Immature natural killer cell (primary cell): ENCODE data around the gene FGF6. TPM values are rescaled to one million over a fixed set of nuclear protein-coding genes. Genes with fewer than 3 reads are reported as not detected.

Experiments used
- DNase-seq, 3 donors: peaks; one replicate each; pipeline ENCODE4 v3.0.0; 2022; ENCODE audit warnings: mixed read lengths in 1 of 3
- H3K27ac Mint-ChIP-seq, 6 donors: one replicate each; pipeline ENCODE4 v1.8.0; 2020; ENCODE audit warnings: mixed read lengths in 6 of 6, mild to moderate bottlenecking in 5 of 6, inconsistent platforms in 4 of 6, moderate library complexity in 3 of 6
- H3K27me3 Mint-ChIP-seq, 3 donors: one replicate each; pipeline ENCODE4 v1.8.0; 2020 to 2021; ENCODE audit warnings: low read depth in 3 of 3, mild to moderate bottlenecking in 3 of 3, mixed read lengths in 3 of 3, moderate library complexity in 3 of 3, inconsistent platforms in 1 of 3
- H3K36me3 Mint-ChIP-seq, 3 donors: one replicate each; pipeline ENCODE4 v1.8.0; 2020; ENCODE audit warnings: mixed read lengths in 3 of 3, inconsistent platforms in 2 of 3, mild to moderate bottlenecking in 2 of 3
- H3K4me1 Mint-ChIP-seq, 2 donors: one replicate each; pipeline ENCODE4 v1.8.0; 2020; ENCODE audit warnings: inconsistent platforms in 2 of 2, mild to moderate bottlenecking in 2 of 2, mixed read lengths in 2 of 2, moderate library complexity in 1 of 2
- H3K4me3 Mint-ChIP-seq, 5 donors: one replicate each; pipeline ENCODE4 v1.8.0; 2020; ENCODE audit warnings: mild to moderate bottlenecking in 5 of 5, mixed read lengths in 5 of 5, inconsistent platforms in 3 of 5, moderate library complexity in 3 of 5
- H3K9me3 Mint-ChIP-seq, 6 donors: one replicate each; pipeline ENCODE4 v1.8.0; 2020; ENCODE audit warnings: mild to moderate bottlenecking in 6 of 6, mixed read lengths in 6 of 6, inconsistent platforms in 4 of 6, moderate library complexity in 3 of 6
- polyA plus RNA-seq, 3 donors: library from polyadenylated mRNA; unstranded; fragments of 300-500 nt; fragmentation: Illumina TruSeq; gene quantifications; one replicate each; pipeline ENCODE4 v1.2.3, GENCODE V29; 2021

Gene FGF6
- polyA plus RNA-seq, 3 donors from 2014 or later: not detected

GRCh38 chr12:4392223-4392742 lies 53.3 kb downstream of the FGF6 start:
- Mint-ChIP-seq H3K27ac (peak overlapping the region in 1 of 6 donors; percentile 19), H3K9me3 (no peaks in the 10 kb centered on the region), H3K27me3 (peaks cover 0 to 5% (median 2%) of the 10 kb centered on the region in 3 donors), H3K36me3 (no peaks in the 10 kb centered on the region), H3K4me3 (peak overlapping the region in 2 of 5 donors; percentile 39 to 42), H3K4me1 (peaks cover 10% of the 10 kb centered on the region in 2 donors)
- no peak for DNase-seq

DNA sequence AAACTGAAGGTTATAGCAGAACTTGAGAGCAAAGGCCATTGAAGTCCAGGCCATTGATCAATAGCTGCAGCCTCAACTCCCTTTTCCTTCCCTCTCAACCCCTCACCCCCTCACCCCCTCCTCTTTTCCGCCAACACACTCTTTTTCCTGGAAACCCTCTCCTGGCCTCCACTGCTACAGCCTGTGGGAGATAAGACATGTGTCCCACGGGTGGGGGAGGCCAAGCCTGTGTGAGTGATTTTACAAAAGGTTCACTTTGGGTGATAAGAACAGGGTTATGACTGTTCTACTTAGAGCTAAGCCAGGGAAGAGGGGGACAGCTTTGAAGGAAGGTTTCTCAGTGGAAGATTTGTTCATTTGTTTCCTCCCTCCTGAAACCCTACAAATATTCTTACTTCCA lies 57.0 kb downstream of the FGF6 start:
- Mint-ChIP-seq H3K27me3 (peaks cover 0 to 12% (median 0%) of the 10 kb centered on the region in 3 donors), H3K4me3 (no peak overlapping the region), H3K9me3 (no peaks in the 10 kb centered on the region), H3K27ac (no peak overlapping the region), H3K36me3 (no peaks in the 10 kb centered on the region), H3K4me1 (peaks cover 10% of the 10 kb centered on the region in 2 donors)
- no peak for DNase-seq

- Mint-ChIP-seq H3K27me3 (peaks cover 0 to 12% (median 4%) of the 10 kb centered on the region in 3 donors), H3K4me3 (no peak overlapping the region), H3K27ac (no peak overlapping the region), H3K4me1 (peaks cover 8 to 9% of the 10 kb centered on the region in 2 donors), H3K36me3 (no peaks in the 10 kb centered on the region), H3K9me3 (no peaks in the 10 kb centered on the region)
- DNase-seq: no peak
Observed at GRCh38 chr12:4388032-4388431, 57.6 kb downstream of the FGF6 start.

DNA sequence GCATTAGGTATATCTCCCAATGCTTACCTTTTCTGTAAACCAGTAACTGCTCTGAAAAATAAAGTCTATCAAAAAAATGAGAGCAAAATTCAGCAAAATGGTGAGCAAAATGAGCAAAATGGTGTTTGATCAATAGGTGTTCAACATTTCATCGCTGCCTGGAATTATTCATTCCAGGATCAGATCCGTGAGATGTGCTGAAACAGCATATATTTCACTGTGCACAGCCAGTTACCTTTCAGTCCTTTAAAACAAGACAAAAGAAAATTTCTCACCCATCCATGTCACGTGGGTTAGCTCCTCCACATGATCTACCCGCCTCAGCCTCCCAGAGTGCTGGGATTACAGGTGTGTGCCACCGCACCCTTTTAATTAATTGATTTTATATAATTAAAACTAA lies 58.0 kb downstream of the FGF6 start:
- Mint-ChIP-seq H3K27me3 (peaks cover 0 to 12% (median 5%) of the 10 kb centered on the region in 3 donors), H3K36me3 (no peaks in the 10 kb centered on the region), H3K27ac (no peak overlapping the region), H3K9me3 (no peaks in the 10 kb centered on the region), H3K4me1 (peaks cover 4 to 5% of the 10 kb centered on the region in 2 donors), H3K4me3 (no peak overlapping the region)
- no peak for DNase-seq

- Mint-ChIP-seq H3K4me1 (no peaks in the 10 kb centered on the region), H3K27me3 (peaks cover 0 to 12% (median 7%) of the 10 kb centered on the region in 3 donors), H3K4me3 (no peak overlapping the region), H3K27ac (no peak overlapping the region), H3K9me3 (no peaks in the 10 kb centered on the region), H3K36me3 (no peaks in the 10 kb centered on the region)
- DNase-seq: no peak
Observed at GRCh38 chr12:4386801-4387200, 58.8 kb downstream of the FGF6 start.

Other genes with a start within 250 kb of the FGF6 start
- gene CCND2, start 172.1 kb downstream of the FGF6 start, polyA plus RNA-seq: 10 to 100 TPM; 47.5 to 83.3 (median 71.4) TPM
- 1 to 10 TPM; 2.1 to 8.9 (median 4.3) TPM for gene TIGAR, start 124.6 kb downstream of the FGF6 start, polyA plus RNA-seq
- gene FGF23, start 66.1 kb downstream of the FGF6 start, polyA plus RNA-seq: not detected
- gene RAD51AP1, start 93.1 kb upstream of the FGF6 start, polyA plus RNA-seq: 1 to 10 TPM; 1.8 to 4.4 (median 2.9) TPM
- 10 to 100 TPM; 31.8 to 41.1 (median 36.9) TPM for gene DYRK4, start 116.4 kb upstream of the FGF6 start, polyA plus RNA-seq
- 1 to 10 TPM in 1 of 3 donors, under 1 TPM in 1, not detected in 1; 0.11 to 2.0 TPM for gene AKAP3, start 203.2 kb upstream of the FGF6 start, polyA plus RNA-seq
- 100 to 1,000 TPM; 148 to 267 (median 201) TPM for gene NDUFA9, start 203.3 kb upstream of the FGF6 start, polyA plus RNA-seq